ENCODE measurements around the gene ATXN10. TPM values are rescaled to one million over a fixed set of nuclear protein-coding genes. Genes with fewer than 3 reads are reported as not detected.
"Not testable (repeated sequence)": the region's sequence is repeated elsewhere in the genome, so short reads cannot be mapped to it uniquely, and the experiment has no call there.

ATXN10 gene
- total RNA-seq, 2 experiments from 2014 or later, result 43.8 to 48.0 TPM

GRCh38 chr22:45793892-45794291 is 122.3 kb downstream of the ATXN10 start:
- peaks cover 84% of the 10 kb centered on the region for H3K36me3 Mint-ChIP-seq (ENCODE audit: low read depth)
- H3K36me3 ChIP-seq (ENCODE audit: insufficient read depth, low read length), result peaks cover 22% of the 10 kb centered on the region

GRCh38 chr22:45796009-45796408 is 124.4 kb downstream of the ATXN10 start:
- H3K4me3 ChIP-seq (ENCODE audit: low read length); H3K4me1 ChIP-seq (ENCODE audit: insufficient read depth, low read length); H3K27me3 Mint-ChIP-seq; H3K4me3 Mint-ChIP-seq; CTCF ChIA-PET; H3K4me1 Mint-ChIP-seq (ENCODE audit: low read depth); intact Hi-C loops (cut with DNase I, micrococcal nuclease); H3K27ac Mint-ChIP-seq; POLR2A ChIA-PET; DNase-seq; ATAC-seq (ENCODE audit: poor library complexity); H3K27ac ChIP-seq (ENCODE audit: low read depth in 1 of 2, low read length in 2 of 2); H3K27me3 ChIP-seq (ENCODE audit: control insufficient read depth in 1 of 2, insufficient read depth in 2 of 2, low read length in 2 of 2): not testable (repeated sequence)
- peaks cover 22 to 34% of the 10 kb centered on the region in 2 experiments for H3K9me3 ChIP-seq (ENCODE audit: control insufficient read depth in 1 of 2, insufficient read depth in 1 of 2, low read length in 2 of 2)
- Mint-ChIP-seq H3K36me3 (ENCODE audit: low read depth) (peaks cover 88% of the 10 kb centered on the region), H3K9me3 (peaks cover 14% of the 10 kb centered on the region)
- H3K36me3 ChIP-seq (ENCODE audit: insufficient read depth, low read length), result peaks cover 22% of the 10 kb centered on the region

More at GRCh38 chr22:45793892-45794291, 122.3 kb downstream of the ATXN10 start:
- no peaks in the 10 kb centered on the region for H3K4me1 ChIP-seq (ENCODE audit: insufficient read depth, low read length)
- DNase-seq (no peak), ATAC-seq (ENCODE audit: poor library complexity) (no peak)
- POLR2A ChIA-PET, result no interaction called here
- intact Hi-C loops (cut with DNase I, micrococcal nuclease), result no loop called here
- H3K4me3 ChIP-seq (ENCODE audit: low read length), result no peak overlapping the region
- H3K27ac Mint-ChIP-seq, result no peak overlapping the region
- no peak for TF ChIP-seq CTCF (IDR thresholded peaks at IDR 0.05)
- no peak overlapping the region for H3K4me3 Mint-ChIP-seq
- H3K9me3 Mint-ChIP-seq, result peaks cover 14% of the 10 kb centered on the region
- H3K27me3 Mint-ChIP-seq, result no peaks in the 10 kb centered on the region
- H3K4me1 Mint-ChIP-seq (ENCODE audit: low read depth), result no peaks in the 10 kb centered on the region
- H3K27ac ChIP-seq (ENCODE audit: low read depth in 1 of 2, low read length in 2 of 2), result no peak overlapping the region
- H3K27me3 ChIP-seq (ENCODE audit: control insufficient read depth in 1 of 2, insufficient read depth in 2 of 2, low read length in 2 of 2), result no peaks in the 10 kb centered on the region
- CTCF ChIA-PET, result no interaction called here
- peaks cover 22 to 34% of the 10 kb centered on the region in 2 experiments for H3K9me3 ChIP-seq (ENCODE audit: control insufficient read depth in 1 of 2, insufficient read depth in 1 of 2, low read length in 2 of 2)

GRCh38 chr22:45799291-45799690 is 127.7 kb downstream of the ATXN10 start:
- no peak for TF ChIP-seq CTCF (IDR thresholded peaks at IDR 0.05)
- Mint-ChIP-seq H3K4me1 (ENCODE audit: low read depth) (peaks cover 7% of the 10 kb centered on the region), H3K4me3 (no peak overlapping the region), H3K36me3 (ENCODE audit: low read depth) (peaks cover 94% of the 10 kb centered on the region), H3K9me3 (peaks cover 14% of the 10 kb centered on the region), H3K27me3 (no peaks in the 10 kb centered on the region), H3K27ac (no peak overlapping the region)
- H3K4me3 ChIP-seq (ENCODE audit: low read length), result no peak overlapping the region
- peaks cover 5% of the 10 kb centered on the region for H3K36me3 ChIP-seq (ENCODE audit: insufficient read depth, low read length)
- H3K4me1 ChIP-seq (ENCODE audit: insufficient read depth, low read length), result no peaks in the 10 kb centered on the region
- ChIA-PET POLR2A (no interaction called here), CTCF (no interaction called here)
- peaks cover 14 to 25% of the 10 kb centered on the region in 2 experiments for H3K9me3 ChIP-seq (ENCODE audit: control insufficient read depth in 1 of 2, insufficient read depth in 1 of 2, low read length in 2 of 2)
- DNase-seq, result no peak
- no peak overlapping the region for H3K27ac ChIP-seq (ENCODE audit: low read depth in 1 of 2, low read length in 2 of 2)
- ATAC-seq (ENCODE audit: poor library complexity), result no peak
- intact Hi-C loops (cut with DNase I, micrococcal nuclease), result no loop called here
- H3K27me3 ChIP-seq (ENCODE audit: control insufficient read depth in 1 of 2, insufficient read depth in 2 of 2, low read length in 2 of 2), result no peaks in the 10 kb centered on the region

- Mint-ChIP-seq H3K9me3 (peaks cover under 1% of the 10 kb centered on the region), H3K4me3 (no peak overlapping the region), H3K4me1 (ENCODE audit: low read depth) (peaks cover 11% of the 10 kb centered on the region), H3K27ac (no peak overlapping the region), H3K27me3 (no peaks in the 10 kb centered on the region), H3K36me3 (ENCODE audit: low read depth) (peaks cover 93% of the 10 kb centered on the region)
- H3K4me1 ChIP-seq (ENCODE audit: insufficient read depth, low read length), result no peaks in the 10 kb centered on the region
- peaks cover under 1 to 4% of the 10 kb centered on the region in 2 experiments for H3K9me3 ChIP-seq (ENCODE audit: control insufficient read depth in 1 of 2, insufficient read depth in 1 of 2, low read length in 2 of 2)
- DNase-seq (no peak), ATAC-seq (ENCODE audit: poor library complexity) (no peak)
- ChIA-PET POLR2A (no interaction called here), CTCF (no interaction called here)
- no peaks in the 10 kb centered on the region for H3K27me3 ChIP-seq (ENCODE audit: control insufficient read depth in 1 of 2, insufficient read depth in 2 of 2, low read length in 2 of 2)
- H3K4me3 ChIP-seq (ENCODE audit: low read length), result no peak overlapping the region
- H3K36me3 ChIP-seq (ENCODE audit: insufficient read depth, low read length), result peaks cover 6% of the 10 kb centered on the region
- intact Hi-C loops (cut with DNase I, micrococcal nuclease), result no loop called here
- no peak overlapping the region for H3K27ac ChIP-seq (ENCODE audit: low read depth in 1 of 2, low read length in 2 of 2)
- TF ChIP-seq CTCF (IDR thresholded peaks at IDR 0.05), result no peak
Measured at GRCh38 chr22:45802054-45802453, 130.4 kb downstream of the ATXN10 start.
